Large intestine (tissue), 3 donors: ENCODE results near the gene SOCS1. TPM values are rescaled to one million over a fixed set of nuclear protein-coding genes. Genes with fewer than 3 reads are reported as not detected.

Source experiments
- DNase-seq, 2 donors: peaks; one replicate each; pipeline versions ENCODE4 v3.0.0 to v3.0.0-alpha.2; 2013
- H3K27ac ChIP-seq: one replicate; pipeline ENCODE4 v1.5.1; 2013; ENCODE audit warnings: low read length
- H3K27me3 ChIP-seq: 2 replicates; pipeline ENCODE4 v1.6.1; 2013; ENCODE audit warnings: low read length; ENCODE audit not compliant: control insufficient read depth, insufficient read depth
- H3K36me3 ChIP-seq: 2 replicates; pipeline ENCODE4 v1.6.1; 2013; ENCODE audit warnings: low read length; ENCODE audit not compliant: control insufficient read depth, insufficient read depth
- H3K4me1 ChIP-seq: one replicate; pipeline ENCODE4 v1.6.1; 2013; ENCODE audit warnings: low read length; ENCODE audit not compliant: control insufficient read depth, insufficient read depth
- H3K4me3 ChIP-seq: one replicate; pipeline ENCODE4 v1.5.1; 2013; ENCODE audit warnings: low read length
- H3K9me3 ChIP-seq: one replicate; pipeline ENCODE4 v1.6.1; 2013; ENCODE audit warnings: mild to moderate bottlenecking, low read depth, low read length, moderate library complexity; ENCODE audit not compliant: control insufficient read depth
- WGBS: methylation state at CpG from one replicate; pipeline ENCODE4 v1.1.5; 2013; ENCODE audit warnings: low lambda C conversion rate; ENCODE audit not compliant: insufficient coverage; 5-methylcytosine and 5-hydroxymethylcytosine counted together
- polyA plus RNA-seq: library from polyadenylated mRNA; unstranded; fragments of 120-200 nt; gene quantifications from one replicate; pipeline ENCODE4 v1.2.1, GENCODE V29; 2013

The SOCS1 gene
- polyA plus RNA-seq, 1 donor = 2.9 TPM

GRCh38 chr16:11217651-11218603 is 38.1 kb downstream of the SOCS1 start:
- H3K9me3 ChIP-seq = peaks cover 2% of the 10 kb centered on the region
- no peak for DNase-seq
- no peaks in the 10 kb centered on the region for H3K36me3 ChIP-seq
- no peaks in the 10 kb centered on the region for H3K4me1 ChIP-seq
- no peaks in the 10 kb centered on the region for H3K27me3 ChIP-seq
- no peak overlapping the region for H3K27ac ChIP-seq
- no peak overlapping the region for H3K4me3 ChIP-seq
- WGBS = no CpG with 5 or more reads among the region's 3 CpGs

GRCh38 chr16:11215935-11216556 is 40.0 kb downstream of the SOCS1 start:
- no peak for DNase-seq
- Histone ChIP-seq H3K36me3 (no peaks in the 10 kb centered on the region), H3K27me3 (no peaks in the 10 kb centered on the region), H3K27ac (no peak overlapping the region), H3K9me3 (peaks cover 6% of the 10 kb centered on the region), H3K4me3 (no peak overlapping the region), H3K4me1 (no peaks in the 10 kb centered on the region)
- WGBS = 100% methylated on average over 1 of the region's 3 CpGs

GRCh38 chr16:11213799-11214198 is 42.2 kb downstream of the SOCS1 start:
- no CpG with 5 or more reads among the region's 7 CpGs for WGBS

GRCh38 chr16:11213373-11213772 is 42.6 kb downstream of the SOCS1 start:
- Histone ChIP-seq H3K27ac (no peak overlapping the region), H3K27me3 (no peaks in the 10 kb centered on the region), H3K4me1 (no peaks in the 10 kb centered on the region), H3K4me3 (no peak overlapping the region), H3K9me3 (peaks cover 6% of the 10 kb centered on the region), H3K36me3 (no peaks in the 10 kb centered on the region)
- no peak for DNase-seq
- WGBS = no CpG with 5 or more reads among the region's 5 CpGs

More at GRCh38 chr16:11213799-11214198, 42.2 kb downstream of the SOCS1 start:
- H3K9me3 ChIP-seq = peaks cover 6% of the 10 kb centered on the region
- H3K4me1 ChIP-seq = no peaks in the 10 kb centered on the region
- no peaks in the 10 kb centered on the region for H3K36me3 ChIP-seq
- H3K27ac ChIP-seq = no peak overlapping the region
- H3K27me3 ChIP-seq = no peaks in the 10 kb centered on the region
- no peak for DNase-seq
- no peak overlapping the region for H3K4me3 ChIP-seq

- H3K27me3 ChIP-seq = no peaks in the 10 kb centered on the region
- H3K9me3 ChIP-seq = peaks cover 6% of the 10 kb centered on the region
- H3K36me3 ChIP-seq = no peaks in the 10 kb centered on the region
- H3K4me3 ChIP-seq = no peak overlapping the region
- no peak for DNase-seq
- no CpG with 5 or more reads among the region's 16 CpGs for WGBS
- H3K27ac ChIP-seq = no peak overlapping the region
- H3K4me1 ChIP-seq = no peaks in the 10 kb centered on the region
Observed at GRCh38 chr16:11212798-11213196, 43.2 kb downstream of the SOCS1 start.

- Histone ChIP-seq H3K9me3 (peaks cover 6% of the 10 kb centered on the region), H3K4me1 (no peaks in the 10 kb centered on the region), H3K27me3 (no peaks in the 10 kb centered on the region), H3K36me3 (no peaks in the 10 kb centered on the region), H3K27ac (no peak overlapping the region), H3K4me3 (no peak overlapping the region)
- DNase-seq = no peak
- no CpG with 5 or more reads among the region's 16 CpGs for WGBS
Observed at GRCh38 chr16:11211977-11212797, 43.8 kb downstream of the SOCS1 start.

GRCh38 chr16:11211061-11211976 is 44.7 kb downstream of the SOCS1 start:
- H3K9me3 ChIP-seq = peaks cover 6% of the 10 kb centered on the region
- whole genome bisulfite sequencing = no CpG with 5 or more reads among the region's 16 CpGs
- no peak overlapping the region for H3K27ac ChIP-seq
- no peaks in the 10 kb centered on the region for H3K36me3 ChIP-seq
- H3K27me3 ChIP-seq = no peaks in the 10 kb centered on the region
- DNase-seq = no peak
- H3K4me3 ChIP-seq = no peak overlapping the region
- H3K4me1 ChIP-seq = peaks cover under 1% of the 10 kb centered on the region

GRCh38 chr16:11210260-11210659 is 45.7 kb downstream of the SOCS1 start:
- no CpG with 5 or more reads among the region's 11 CpGs for WGBS
- no peaks in the 10 kb centered on the region for H3K36me3 ChIP-seq
- H3K4me3 ChIP-seq = no peak overlapping the region
- H3K27me3 ChIP-seq = no peaks in the 10 kb centered on the region
- H3K4me1 ChIP-seq = peaks cover 3% of the 10 kb centered on the region
- H3K9me3 ChIP-seq = peaks cover 6% of the 10 kb centered on the region
- DNase-seq = no peak
- no peak overlapping the region for H3K27ac ChIP-seq

GRCh38 chr16:11208916-11209665 is 46.9 kb downstream of the SOCS1 start:
- H3K27me3 ChIP-seq = no peaks in the 10 kb centered on the region
- peaks cover 6% of the 10 kb centered on the region for H3K9me3 ChIP-seq
- no CpG with 5 or more reads among the region's 9 CpGs for WGBS
- no peak for DNase-seq
- H3K36me3 ChIP-seq = no peaks in the 10 kb centered on the region
- peaks cover 3% of the 10 kb centered on the region for H3K4me1 ChIP-seq
- no peak overlapping the region for H3K4me3 ChIP-seq
- H3K27ac ChIP-seq = no peak overlapping the region
